HG03469 (cell line): ENCODE measurements around the gene PFN3.
"Not testable (repeated sequence)": the region's sequence is repeated elsewhere in the genome, so short reads cannot be mapped to it uniquely, and the experiment has no call there.

Experiments used
- ATAC-seq: cut with Tn5 transposase; IDR thresholded peaks from one replicate; pipeline ENCODE4 v1.9.1; 2021; ENCODE audit warnings: mild to moderate bottlenecking, moderate library complexity, moderate number of reproducible peaks; ENCODE audit not compliant: unreplicated experiment

Gene PFN3

DNA sequence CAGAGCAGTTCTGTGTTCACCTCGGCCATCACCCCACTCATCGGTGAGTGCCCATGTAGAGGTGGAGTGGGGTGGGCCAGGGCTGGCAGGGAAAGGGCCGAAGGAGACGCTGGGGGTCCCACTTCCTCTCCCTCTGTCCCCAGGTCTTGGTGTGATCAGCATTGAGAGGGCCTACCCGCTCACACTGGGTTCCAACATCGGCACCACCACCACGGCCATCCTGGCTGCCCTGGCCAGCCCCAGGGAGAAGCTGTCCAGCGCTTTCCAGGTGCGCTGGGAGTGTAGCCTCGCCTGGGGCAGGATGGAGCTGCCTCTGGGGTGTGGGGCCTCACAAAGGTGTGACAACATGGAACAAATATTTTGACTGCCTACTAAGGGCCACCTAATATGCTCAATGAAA lies 3.7 kb downstream of the PFN3 start:
- ATAC-seq, result no peak

DNA sequence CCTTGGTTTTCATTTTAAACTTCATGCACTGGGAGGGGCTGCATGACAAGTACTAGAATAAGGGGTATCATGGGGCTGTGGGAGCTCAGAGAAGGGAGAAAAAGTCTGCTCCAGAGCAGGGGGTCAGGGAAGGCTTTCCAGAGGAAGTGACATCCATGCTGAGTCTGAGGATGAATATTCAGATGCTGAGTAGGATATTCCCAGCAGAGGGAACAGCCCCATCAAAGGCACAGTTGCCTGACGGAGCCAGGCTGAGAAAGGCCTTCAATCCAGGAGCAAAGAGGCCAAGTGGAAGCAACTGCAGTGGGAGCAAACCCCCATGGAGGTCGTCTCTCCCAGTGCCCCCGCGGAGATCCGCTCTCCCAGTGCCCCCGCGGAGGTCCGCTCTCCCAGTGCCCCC lies 4.4 kb downstream of the PFN3 start:
- no peak for ATAC-seq

DNA sequence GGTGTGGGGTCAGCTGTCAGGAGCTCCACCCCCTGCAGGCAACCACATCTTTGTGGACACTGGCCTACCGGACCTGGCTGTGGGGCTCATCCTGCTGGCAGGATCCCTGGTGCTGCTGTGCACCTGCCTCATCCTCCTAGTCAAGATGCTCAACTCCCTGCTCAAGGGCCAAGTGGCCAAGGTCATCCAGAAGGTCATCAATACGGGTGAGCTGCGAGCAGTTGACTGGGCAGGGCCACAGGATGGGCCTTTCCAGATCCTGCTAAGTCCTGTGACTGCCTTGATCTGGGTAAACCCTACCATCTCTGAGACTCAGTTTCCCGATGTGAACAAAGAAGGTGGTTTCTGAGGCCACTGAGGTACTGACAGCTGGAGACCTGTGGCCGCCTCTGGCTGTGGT lies 6.5 kb downstream of the PFN3 start:
- ATAC-seq, result no peak

DNA sequence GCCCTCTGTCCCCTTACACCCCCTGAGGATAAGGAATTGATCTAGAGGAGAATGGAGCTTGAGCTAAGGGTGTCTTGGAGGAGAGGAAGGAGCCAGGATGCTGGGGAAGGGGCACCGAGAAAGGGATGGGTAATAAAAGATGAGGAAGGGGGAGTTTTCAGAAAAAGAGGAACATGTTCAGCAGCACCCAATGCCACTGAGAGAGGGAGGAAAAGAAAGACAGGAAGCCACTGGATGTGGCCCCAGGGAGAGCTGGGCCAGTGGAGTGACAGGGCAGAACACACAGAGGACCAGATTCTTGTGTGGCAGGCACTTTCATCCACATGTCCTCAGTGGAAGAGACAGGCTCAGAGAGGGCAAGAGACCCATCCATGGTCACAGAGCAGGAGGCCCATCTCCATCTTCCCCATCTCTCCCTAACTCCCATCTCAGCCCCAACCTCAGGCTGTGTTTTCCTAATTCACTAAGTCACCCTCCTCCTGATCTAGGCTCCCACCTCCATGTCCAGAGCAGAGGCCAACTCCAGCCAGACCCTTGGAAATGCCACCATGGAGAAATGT lies 7.2 kb downstream of the PFN3 start:
- no peak for ATAC-seq

DNA sequence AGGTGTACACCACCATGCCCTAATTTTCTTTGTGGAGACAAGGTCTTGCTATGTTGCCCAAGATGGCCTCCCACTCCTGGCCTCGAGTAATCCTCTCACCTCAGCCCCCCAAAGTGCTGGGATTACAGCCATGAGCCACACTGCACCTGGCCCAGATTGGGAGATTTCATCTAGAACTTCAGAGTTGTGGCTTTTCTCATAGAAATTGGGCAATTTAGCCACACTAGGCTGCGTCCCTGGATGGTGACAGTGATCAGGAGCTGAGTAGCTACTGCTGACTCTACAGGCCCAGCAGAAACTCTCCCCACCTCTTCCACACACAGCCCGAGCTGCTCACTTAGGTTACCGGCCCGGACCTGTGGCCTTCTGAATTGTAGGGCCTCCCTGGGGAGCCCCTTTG lies 7.7 kb downstream of the PFN3 start:
- ATAC-seq, result no peak

DNA sequence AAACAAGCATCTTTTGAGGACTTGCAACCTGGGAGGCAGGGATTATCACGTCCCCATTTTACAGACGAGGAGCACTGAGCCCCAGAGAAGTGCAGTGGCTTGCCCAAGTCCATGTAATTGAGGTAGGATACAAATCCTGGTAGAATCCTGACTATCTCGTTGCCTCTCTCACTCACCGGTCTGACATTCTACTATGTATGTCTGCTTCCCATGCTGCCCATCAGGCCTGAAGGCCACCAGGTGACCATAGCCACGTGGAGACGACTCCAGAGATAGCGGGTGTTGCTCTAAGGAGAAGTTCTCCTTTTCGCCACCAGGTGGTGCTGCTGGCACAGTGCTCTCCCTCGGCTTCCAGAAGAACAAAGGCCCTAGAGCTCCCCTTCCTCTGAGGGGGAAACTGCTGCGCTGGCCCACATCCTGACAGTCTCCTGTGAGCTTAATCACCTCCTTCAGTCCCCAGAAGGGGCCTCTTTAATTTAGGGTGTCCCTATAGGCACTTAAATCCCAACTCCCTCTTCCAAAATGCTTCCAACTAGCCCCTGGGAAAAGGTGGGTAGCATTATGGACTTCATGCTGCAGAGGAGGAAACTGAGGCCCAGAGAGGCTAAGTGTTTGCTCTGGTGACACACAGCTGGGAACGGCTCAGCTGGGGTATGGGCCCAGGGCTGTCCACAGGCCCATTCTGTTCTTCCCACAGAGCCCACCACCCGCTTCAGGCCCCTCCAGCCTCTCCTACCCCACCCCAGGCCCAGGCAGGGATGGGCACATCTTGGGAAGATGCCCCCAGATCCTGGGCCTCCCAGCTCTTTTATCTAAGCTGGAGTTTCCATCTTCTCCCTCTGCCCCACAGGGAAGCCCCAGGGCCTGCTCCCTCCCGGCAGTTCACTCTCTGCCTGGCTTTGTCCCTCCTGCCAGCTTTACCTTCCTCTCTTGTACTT lies 9.8 kb downstream of the PFN3 start:
- no peak for ATAC-seq

DNA sequence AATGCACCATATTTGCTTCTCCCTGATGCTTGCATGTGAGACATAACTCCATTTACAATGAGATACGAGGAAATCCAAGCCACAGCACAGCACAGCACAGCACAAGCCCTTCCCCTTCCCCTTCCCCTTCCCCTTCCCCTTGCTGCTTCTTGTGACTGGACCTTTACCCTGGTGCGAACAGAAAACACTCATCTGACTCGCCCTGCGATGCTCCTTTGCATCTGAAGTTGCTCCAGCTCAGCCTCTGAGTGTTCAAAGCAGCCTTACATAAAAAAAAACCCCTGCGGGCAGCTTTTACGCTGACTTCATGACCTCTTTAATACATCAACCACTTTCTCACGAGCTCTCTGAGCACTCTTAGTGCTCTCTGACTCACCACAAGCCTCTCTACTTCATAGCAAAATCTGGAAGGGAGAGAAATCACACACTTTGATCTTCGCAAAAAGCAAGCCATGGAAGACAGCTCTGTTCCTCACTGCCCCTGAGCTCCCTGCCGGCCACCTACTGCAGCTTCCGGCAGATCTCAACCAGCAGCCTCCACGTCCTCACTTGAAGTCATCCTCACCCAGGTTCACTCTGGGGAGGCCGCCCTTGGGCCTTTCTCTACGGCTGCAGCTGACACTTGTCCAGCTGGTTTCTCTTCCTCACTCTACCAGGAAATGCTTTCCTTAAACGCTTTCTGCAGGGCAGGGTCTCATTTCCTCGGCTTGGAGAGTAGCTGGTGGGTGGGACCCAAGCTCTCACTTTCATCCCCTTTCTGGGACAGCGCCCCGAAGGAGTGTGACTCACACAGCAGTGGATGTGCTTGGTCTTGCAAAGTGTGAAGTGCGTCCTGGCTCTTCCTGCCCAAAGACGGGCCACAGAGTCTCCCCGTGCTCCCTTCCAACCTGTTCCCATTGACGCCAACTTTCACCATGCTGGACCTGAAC lies 11.0 kb downstream of the PFN3 start:
- ATAC-seq, result no peak

DNA sequence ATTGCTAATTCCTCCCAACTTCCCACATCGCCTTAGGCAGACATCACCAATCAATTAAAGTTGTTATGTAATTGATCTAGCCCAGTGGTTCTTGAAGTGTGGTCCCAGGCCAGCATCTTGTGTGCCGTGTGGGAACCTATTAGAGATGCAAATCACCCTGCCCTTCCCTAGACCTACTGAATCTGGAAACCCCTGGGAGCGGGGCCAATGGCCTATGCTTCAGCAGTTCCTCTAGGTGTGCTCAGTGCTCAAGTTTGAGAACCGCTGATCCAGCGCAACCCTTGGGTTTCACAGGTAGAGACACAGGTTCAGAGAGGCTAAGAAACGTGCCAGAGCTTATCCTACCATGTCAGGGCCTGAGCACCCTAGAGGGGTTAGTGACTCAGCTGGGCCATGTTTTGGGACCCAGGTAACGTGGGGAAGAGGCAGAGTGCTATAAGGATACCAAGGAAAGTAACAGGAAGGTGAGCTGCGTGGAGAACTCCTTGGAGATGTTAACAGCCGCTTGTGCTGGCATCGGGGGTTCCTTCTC lies 11.9 kb downstream of the PFN3 start:
- no peak for ATAC-seq

DNA sequence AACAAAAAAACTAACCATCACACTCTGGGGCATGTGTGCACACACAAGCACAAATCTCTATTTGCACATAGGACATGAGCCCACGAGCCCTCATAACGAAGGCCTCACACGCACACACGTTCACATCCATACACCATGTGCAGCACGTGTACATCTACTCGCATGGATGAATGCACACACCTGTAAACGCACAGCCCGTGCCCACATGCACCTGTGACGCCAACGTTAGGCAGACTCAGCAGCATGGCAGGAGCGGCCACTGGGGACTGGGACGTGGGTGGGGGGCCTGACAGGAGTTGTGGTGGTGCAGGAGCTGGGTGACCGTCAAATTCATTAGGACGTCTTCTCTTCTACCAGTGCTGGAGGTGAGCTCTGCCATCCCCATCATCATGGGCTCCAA lies 13.1 kb downstream of the PFN3 start:
- no peak for ATAC-seq

DNA sequence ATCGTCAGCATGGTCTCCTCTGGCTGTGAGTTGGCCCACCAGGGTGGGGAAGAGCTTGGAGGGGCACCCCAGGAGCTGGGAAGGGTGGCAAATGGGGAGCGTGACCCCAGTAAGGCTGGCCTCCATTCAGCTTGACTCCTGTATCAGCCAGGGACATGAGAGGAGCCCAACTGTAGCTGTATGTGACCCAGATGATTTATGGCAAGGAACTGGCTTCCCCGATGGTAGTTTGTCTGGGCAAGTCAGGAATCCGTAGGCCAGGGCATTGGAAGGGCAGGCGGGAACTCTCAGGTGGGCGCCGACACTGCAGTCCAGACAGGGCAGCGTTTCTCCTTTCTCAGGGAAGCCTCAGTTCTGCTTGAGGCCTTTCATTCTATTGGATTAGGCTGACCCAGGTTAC lies 13.9 kb downstream of the PFN3 start:
- no peak for ATAC-seq

DNA sequence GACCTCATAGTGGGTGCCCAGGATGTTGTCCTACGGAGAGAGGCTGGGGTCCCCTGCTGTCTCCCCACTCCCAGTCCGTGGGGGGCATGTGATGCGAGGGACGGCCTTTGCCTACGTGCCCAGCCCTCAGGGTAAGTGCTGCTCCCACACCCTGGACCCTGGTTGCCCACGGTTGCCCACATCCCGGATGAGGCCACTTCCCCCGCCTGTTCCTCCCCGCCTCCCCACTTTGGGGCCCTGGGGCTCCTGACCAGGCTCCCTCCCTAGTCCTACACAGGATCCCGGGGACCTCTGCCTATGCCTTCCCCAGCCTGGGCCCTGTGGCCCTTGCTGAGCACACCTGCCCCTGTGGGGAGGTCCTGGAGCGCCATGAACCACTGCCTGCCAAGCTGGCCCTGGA lies 14.7 kb downstream of the PFN3 start:
- no peak for ATAC-seq

DNA sequence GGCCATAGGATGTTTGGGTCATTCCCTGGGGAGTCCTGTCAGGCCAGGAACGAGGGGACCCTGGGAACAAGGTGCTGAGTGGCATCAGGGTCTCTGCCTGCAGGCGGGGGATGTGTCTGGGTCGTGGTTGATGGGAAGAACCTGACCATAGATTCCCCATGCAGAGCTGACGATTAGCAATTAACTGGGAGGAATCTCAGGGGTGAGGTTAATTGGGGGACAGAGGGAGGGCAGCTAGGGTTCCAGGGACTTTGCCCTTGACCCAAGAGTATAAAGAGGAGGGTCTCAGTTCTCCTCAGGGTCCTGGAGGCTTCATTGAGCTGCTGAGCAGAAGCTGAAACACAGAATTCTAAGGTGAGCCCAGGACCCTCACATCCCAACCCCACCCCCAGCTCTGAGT lies 16.3 kb downstream of the PFN3 start, which contains the start of gene SLC34A1:
SLC34A1 (plus strand) TSS at position 301 of the 400 bp plus-strand sequence. CDS start 1,308 bp downstream, outside the sequence.
- ATAC-seq, result no peak

DNA sequence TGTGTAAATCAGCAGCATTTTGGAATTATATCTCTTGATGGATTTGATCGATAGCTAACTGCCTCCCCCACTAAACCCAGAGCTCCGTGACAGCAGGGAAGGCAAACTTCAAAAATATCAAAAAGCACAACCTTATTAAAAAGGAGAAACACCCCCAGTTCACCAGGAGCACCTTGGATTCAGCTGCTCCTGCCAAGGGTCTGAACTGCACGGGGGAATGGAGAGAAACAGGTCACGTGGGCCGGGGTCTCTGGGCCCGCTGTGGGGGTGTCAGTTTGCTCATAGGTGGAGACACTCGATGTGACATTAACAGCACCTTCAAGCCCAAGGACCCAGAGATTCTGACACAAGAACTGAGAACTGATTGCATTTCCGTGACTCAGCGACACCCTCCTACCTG lies 17.3 kb downstream of the PFN3 start:
- ATAC-seq, result no peak

DNA sequence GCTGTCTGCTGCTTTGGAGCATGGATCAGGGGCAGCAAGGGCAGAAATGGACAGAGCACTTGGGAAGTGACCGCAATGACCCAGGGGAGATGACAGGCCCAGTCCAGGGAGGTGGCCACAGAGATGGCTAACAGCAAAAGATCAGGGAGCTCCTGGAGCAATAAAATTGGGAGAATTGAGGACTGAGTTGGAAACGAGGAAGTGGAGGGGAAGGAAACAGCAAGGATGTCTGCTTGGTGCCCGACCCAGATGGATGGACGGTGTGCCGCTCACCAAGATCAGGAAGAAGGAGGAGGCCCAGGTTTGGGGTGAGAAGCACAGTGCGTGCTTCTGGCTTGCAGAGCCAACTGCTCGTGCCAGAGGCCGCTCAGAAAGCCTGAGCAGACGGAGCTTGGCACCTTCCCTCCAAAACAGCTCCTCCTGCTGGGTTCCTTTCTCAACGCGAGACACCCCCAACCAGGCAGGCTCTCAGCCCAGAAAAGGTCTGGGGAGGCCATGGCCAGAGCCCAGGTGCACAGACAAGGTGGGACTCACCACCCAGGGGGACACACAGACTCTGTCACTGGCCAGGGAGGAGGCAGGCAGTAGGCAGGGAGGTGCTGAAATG lies 17.9 kb downstream of the PFN3 start:
- ATAC-seq, result no peak

DNA sequence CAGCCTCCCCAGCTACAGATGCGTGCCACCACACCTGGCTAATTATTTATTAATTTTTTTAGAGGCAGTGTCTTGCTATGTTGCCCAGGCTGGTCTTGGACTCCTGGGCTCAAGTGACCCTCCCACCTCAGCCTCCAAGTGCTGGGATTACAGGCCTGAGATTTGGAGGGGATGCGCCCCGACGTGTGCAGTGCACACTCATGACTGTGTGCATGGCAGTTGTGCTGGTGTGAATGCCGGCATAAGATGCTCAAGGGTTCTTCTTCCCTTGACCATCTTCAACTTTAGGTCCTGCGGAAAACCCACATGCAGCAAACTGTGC lies 19.7 kb downstream of the PFN3 start:
- no peak for ATAC-seq

DNA sequence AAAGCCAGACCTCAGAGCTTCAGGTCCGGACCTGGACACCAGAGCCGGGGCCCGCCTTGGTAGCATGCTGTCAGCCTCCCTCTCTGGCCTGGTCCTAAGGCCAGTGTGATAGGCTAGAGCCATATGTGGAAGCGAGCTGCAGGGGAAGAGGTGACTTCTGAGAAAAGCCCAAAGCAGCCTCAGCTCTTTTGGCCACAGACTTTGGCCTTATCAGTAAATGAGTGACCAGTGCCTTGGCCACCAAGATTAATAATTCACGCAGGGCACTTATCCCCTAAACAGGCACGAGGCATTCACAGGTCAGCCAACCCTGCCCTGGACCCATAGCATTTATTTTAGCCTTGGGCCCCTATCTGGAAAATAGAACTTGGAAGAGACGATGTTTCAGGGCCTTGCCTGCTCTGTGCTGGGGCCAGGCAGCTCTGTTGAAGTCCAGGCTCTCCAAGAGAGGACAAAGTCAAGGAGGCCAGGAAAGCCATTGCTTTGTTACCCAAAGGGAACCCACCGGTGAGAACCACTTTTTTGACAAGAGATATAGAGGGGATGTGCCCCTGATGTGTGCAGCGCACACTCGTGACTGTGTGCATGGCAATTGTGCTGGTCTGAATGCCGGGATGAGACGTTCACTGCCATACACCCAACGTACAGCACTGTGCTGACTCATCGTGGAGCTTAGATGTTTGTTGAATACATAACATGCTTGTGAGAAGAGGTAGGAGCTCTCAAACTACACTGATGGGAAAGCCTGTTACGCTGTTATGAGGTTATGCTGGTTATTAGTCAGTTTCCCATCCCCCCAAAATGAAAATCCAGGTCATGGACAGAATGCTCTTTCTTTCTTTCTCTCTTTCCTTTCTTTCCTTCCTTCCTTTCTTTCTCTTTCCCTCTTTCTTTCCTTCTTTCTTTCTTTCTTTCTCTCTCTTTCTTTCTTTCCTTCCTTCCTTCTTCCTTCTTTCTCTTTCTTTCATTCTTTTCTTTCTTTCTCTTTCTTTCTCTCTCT lies 21.3 kb downstream of the PFN3 start:
- no peak for ATAC-seq

DNA sequence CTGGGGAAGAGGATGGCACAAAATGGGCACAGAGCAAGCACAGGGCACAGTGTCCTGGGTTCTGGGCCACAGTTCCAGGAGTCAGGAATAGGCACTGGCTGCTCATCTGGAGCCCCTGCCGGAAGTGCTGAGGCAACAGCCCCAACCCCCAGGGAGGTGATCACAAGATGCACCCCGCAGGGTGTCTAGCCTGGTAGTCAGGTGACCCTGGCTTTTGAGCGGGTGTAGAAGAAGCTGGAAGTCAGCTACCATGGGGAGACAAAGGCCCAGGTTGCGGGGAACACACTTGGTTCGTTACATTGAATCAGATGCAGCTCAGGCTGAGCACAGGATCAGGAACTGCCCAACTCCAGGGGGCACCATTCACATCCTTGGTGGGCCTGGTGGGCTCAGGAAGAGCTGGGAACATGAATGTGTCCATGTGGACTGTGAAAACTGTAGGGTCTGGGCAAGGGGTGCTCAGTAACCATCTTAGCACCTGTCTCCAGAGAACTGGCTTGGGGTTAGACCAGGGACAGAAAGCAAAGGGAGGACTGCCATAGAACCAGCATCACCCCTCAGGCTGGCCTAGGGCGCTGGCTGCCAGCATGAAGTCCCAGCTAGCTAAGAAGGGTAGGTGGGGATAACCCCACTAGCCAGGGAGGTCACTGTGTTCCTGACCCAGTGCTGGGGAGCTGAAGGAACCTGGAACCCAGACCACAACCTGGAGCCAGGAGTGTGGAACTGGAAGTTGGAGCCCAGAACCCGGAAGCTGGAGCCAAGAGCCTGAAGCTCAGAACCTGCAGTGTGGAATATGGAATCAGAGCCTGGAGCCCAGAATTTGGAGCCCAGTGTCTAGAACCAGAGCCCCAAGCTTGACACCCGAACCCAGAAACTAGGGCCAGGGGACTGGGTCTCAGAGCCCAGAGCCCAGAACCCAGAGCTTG lies 22.3 kb downstream of the PFN3 start:
- ATAC-seq, result no peak

DNA sequence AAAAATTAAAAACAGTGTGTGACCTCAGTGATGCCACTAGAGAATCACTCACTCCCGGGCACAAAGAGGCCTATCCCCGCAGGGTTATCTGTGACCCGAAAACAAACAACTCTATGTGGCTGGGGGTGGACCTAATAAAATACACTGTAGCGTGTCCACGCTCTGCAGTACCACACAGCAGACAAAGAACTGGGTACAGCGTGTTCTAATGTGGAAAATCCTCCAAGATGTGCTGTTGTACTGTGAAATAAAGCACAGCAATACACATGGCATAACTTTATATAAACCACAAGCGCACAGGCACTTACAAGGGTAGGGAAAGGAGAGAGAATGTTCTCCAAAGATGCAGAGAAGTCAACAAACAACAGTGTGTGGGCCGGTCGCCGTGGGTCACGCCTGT lies 24.4 kb downstream of the PFN3 start:
- no peak for ATAC-seq

DNA sequence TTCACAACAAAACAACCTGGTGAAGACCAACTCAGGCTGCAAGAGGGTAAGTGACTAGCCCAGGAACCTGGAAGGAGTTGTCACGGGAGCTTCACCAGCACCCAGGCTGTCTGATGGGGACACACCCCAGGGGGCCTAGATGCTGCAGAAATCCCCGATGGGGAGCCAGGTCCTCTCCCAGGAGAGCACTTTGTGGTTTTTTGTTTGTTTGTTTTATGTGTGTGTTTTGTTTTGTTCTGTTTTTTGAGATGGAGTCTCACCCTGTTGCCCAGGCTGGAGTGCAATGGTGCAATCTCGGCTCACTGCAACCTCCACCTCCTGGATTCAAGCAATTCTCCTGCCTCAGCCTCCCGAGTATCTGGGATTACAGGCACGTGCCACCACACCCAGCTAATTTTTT lies 24.9 kb downstream of the PFN3 start:
- not testable (repeated sequence) for ATAC-seq
